HG03103 (cell line): ENCODE data around the gene CPNE4.
A peak's percentile ranks its signal among the peaks of the same experiment; 100 is the strongest.
"Not testable (repeated sequence)": the region's sequence is repeated elsewhere in the genome, so short reads cannot be mapped to it uniquely, and the experiment has no call there.

Experiments used
- ATAC-seq: cut with Tn5 transposase; IDR thresholded peaks from one replicate; pipeline ENCODE4 v1.9.1; 2021; ENCODE audit warnings: low read depth; ENCODE audit not compliant: unreplicated experiment

CPNE4 gene

DNA sequence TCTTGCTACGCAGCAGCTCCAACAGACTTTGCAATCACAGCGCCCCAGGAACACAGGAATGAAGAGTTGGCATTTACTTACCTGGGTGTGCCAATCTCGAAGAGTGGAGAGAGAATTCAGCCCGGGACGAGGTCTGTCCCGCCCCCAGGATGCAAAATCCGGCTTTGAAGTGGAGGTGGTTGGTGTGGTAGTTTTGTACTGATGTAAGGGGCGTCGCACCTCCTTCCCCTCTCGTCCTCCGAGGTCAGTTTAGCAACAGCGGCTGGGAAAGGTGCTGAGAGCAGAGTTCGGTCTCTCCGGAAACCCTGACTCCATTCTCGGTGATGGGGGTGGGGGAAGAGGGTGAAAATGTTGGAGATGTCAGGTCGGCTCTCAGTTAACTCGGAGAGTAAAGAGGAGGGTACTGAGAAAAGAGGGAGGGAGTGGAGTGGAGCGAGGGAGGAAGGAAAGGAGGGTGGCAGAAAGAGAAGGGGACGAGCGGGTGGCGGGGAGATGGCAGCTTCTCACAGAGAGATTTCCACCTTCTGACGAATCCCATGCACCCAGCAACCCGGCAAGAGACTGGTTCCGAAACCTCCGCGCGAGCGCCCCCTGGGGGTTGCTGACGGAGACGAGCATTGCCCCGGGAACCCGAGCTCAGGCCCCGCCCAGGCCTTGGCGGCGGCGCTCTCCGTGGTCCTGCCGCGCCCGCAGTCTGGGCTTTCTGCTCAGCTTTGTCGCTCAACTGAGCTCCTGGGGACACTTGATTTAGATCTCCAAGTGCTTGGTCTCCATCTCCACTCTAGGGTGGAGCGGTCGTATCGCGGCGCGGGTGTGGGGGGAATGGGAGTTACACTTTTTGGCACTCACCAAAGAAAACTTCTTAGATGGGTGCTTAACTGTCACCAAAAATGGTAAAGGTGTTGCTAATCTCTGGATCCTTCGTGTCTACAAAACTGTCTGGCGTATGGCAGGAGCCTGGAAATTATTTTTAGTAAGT is at the start of gene CPNE4:
Gene CPNE4, minus strand, starts transcription at position 529 of the 979 bp plus-strand sequence.
- peak; percentile 98 for ATAC-seq

GRCh38 chr3:132083583-132084279 is 48.9 kb upstream of the CPNE4 start:
- no peak for ATAC-seq

DNA sequence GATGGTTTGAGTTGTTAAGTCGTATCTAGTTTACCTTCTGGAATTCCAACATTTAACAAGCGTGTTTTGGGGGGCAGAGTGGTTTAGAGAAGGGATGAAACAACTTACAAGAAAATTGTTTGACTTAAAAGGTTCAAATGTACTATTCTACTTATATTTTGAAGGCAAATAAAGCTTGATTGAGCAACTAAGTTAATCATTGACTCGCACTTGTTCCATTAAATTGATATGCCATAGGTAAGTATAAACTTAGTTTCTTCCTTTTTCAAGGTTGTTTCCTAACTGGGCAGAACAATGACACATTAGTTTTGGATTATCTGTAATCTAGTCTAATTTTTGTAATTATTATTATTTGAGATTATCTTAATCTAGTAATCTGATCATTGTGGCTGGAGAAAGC is 48.3 kb upstream of the CPNE4 start:
- no peak for ATAC-seq

DNA sequence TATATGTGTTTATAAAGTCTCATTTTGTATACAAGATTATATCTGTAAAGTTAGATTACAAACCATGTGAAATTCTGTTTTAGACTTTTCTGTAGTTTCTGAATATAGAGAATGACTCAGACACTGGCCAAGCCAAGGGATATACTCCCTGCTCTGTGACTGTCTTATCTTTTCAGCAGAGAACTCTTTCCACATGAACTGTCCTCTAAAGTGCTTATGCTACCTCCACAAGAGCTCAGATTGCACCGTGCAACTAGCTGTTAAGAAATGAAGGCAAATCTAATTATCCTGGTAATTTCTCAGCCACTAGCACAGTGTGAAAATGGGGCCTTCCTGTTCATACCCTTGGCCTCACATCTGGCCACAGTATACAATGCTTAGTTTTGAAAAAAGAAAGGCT is 44.3 kb upstream of the CPNE4 start:
- ATAC-seq: no peak

GRCh38 chr3:132073771-132074170 is 39.0 kb upstream of the CPNE4 start:
- no peak for ATAC-seq

DNA sequence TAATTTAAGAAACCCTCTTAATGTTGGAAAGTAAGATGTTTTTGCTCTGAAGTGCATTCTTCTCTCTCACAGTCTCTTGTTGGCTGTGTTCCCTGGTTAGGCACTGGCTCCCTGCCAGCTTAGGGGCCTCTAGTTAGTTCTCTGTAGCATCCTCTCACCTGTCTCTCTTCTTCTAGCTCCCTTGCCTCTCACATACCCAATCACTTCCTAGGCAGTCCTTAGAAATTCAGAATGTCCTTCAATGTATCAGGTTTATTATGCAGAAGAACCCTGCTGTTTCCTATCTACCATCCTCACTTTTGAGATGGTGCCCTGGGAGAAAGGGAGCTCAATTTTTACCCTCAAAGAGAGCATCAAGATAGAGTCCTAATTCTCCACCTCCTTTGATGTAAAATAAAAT is 36.2 kb upstream of the CPNE4 start:
- no peak for ATAC-seq

GRCh38 chr3:132064114-132064513 is 29.3 kb upstream of the CPNE4 start:
- no peak for ATAC-seq

DNA sequence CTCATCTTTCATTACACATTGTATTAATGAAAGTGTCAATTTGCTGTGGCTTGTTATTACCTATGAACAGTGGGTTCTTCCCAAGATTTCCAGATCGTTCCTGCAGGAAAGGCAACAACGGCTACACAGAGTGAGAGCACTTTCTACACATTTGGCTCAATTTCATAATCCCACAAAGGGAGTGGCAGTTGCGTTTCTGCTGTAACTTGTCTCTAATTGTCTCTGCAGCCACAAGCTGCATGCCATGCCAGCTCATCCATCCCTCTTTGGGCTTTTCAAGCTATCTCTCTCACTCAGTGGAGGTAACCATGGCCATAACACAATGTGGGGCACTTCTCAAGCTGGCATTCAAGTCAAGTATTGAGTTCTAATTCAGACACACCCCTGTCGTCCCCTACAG is 27.7 kb upstream of the CPNE4 start:
- ATAC-seq: no peak

GRCh38 chr3:132055872-132056271 is 21.1 kb upstream of the CPNE4 start:
- no peak for ATAC-seq

GRCh38 chr3:132047209-132047608 is 12.4 kb upstream of the CPNE4 start:
- no peak for ATAC-seq

- not testable (repeated sequence) for ATAC-seq
Observed at GRCh38 chr3:132044874-132045273, 10.1 kb upstream of the CPNE4 start.

GRCh38 chr3:132042681-132043080 is 7.9 kb upstream of the CPNE4 start:
- no peak for ATAC-seq

GRCh38 chr3:132038198-132038825 is 3.5 kb upstream of the CPNE4 start:
- no peak for ATAC-seq

DNA sequence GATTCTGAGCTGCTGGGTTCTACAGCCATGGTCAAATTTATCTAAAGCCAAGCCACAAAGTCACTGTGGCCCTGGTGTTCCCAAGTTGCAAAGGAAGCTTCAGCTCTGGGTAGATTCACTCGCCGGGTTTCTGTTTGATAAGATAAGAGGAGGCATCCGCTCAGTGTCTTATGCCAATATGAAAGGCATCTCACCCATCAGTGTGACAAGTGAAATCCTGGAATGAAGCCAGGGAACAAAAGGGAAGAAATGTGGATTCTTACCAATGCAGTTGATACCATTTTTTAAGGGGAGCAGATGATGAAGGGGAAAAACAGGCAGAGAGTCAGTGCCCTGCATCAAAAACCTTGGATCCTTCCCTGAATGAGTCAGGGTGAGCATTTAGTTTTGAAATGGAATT is 2.8 kb upstream of the CPNE4 start:
- ATAC-seq: no peak

GRCh38 chr3:132037056-132037455 is 2.2 kb upstream of the CPNE4 start:
- no peak for ATAC-seq

- no peak for ATAC-seq
Observed at GRCh38 chr3:132034097-132034485, 723 bp downstream of the CPNE4 start.

- no peak for ATAC-seq
Observed at GRCh38 chr3:132033471-132033870, 1.3 kb downstream of the CPNE4 start.

GRCh38 chr3:132032959-132033358 is 1.9 kb downstream of the CPNE4 start:
- ATAC-seq: no peak

- peak; percentile 84 for ATAC-seq
Observed at GRCh38 chr3:132029182-132029902, 5.5 kb downstream of the CPNE4 start.

DNA sequence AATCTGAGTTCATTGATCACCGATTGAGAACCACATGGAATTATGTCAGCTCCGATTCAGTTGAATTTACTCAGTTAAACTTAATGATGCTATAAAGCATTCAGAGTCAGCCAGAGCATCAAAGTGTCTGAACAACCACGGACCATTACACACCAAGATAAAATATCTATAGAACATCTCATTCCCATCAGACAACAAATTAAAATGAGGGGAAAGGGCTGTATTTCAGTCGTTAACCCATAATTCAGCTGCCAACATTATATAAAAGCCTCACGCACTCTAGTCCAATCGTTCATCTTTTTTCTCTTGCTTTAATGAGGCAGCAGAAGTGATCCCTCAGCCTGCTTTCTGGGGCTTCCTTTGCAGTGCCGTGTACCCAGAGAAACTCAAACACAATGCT is 11.9 kb downstream of the CPNE4 start:
- no peak for ATAC-seq

DNA sequence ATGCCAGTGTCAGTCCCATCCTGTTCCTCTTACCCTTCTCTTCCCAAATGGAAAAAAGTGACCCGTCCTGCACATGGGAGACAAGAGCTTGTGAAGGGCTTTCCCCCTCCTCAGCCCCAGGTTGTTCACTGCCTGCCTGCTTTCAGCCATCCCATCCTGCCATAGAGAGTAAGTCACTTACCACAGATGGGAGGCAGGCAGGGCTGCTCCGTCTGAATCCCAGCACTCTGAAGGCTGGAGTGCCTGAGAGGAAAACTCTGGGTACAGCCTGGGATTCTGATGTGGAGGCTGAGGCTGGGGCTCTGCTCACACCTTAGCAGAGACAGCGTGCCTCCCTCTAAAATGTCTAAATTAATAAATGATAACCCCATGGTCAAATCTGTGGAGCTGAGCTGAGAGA is 14.8 kb downstream of the CPNE4 start:
- no peak for ATAC-seq
